Bronchial epithelial cell (primary cell): ENCODE results near the gene GRK4. TPM values are rescaled to one million over a fixed set of nuclear protein-coding genes. Genes with fewer than 3 reads are reported as not detected.

Experiments used
- DNase-seq: peaks from one replicate; pipeline ENCODE4 v3.0.0-alpha.2; 2010; ENCODE audit warnings: low read depth
- FAIRE-seq: peaks from 2 replicates; lab custom pipeline; 2011; peaks lifted over from hg19 to GRCh38; lab: Jason Lieb, UNC
- H3K27me3 ChIP-seq: 2 replicates; pipeline ENCODE4 v1.5.1; 2011; ENCODE audit warnings: low read length; ENCODE audit not compliant: control insufficient read depth, insufficient read depth
- H3K36me3 ChIP-seq: 2 replicates; pipeline ENCODE4 v1.5.1; 2011; ENCODE audit warnings: low read length; ENCODE audit not compliant: control insufficient read depth, insufficient read depth
- H3K4me3 ChIP-seq: 2 replicates; pipeline ENCODE4 v1.5.1; 2011; ENCODE audit warnings: mild to moderate bottlenecking, low read depth, low read length, control low read depth
- total RNA-seq: library from RNA; depleted of rRNA; stranded (reverse); fragments of >200 nt; gene quantifications from 2 replicates; pipeline ENCODE4 v1.2.1, GENCODE V29; 2014
- TF ChIP-seq, protein P1 (sequence below): IDR thresholded peaks from 2 replicates; pipeline ENCODE4 v1.5.1; 2011; ENCODE audit warnings: mild to moderate bottlenecking, moderate library complexity, low read length, control low read depth, inconsistent platforms; ENCODE audit not compliant: insufficient read depth, severe bottlenecking

The GRK4 gene
- total RNA-seq, 1 donor from 2014 or later, result 3.7 TPM

DNA sequence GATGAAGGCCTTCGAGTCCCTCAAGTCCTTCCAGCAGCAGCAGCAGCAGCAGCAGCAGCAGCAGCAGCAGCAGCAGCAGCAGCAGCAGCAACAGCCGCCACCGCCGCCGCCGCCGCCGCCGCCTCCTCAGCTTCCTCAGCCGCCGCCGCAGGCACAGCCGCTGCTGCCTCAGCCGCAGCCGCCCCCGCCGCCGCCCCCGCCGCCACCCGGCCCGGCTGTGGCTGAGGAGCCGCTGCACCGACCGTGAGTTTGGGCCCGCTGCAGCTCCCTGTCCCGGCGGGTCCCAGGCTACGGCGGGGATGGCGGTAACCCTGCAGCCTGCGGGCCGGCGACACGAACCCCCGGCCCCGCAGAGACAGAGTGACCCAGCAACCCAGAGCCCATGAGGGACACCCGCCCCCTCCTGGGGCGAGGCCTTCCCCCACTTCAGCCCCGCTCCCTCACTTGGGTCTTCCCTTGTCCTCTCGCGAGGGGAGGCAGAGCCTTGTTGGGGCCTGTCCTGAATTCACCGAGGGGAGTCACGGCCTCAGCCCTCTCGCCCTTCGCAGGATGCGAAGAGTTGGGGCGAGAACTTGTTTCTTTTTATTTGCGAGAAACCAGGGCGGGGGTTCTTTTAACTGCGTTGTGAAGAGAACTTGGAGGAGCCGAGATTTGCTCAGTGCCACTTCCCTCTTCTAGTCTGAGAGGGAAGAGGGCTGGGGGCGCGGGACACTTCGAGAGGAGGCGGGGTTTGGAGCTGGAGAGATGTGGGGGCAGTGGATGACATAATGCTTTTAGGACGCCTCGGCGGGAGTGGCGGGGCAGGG is 111.7 kb downstream of the GRK4 start:
- peak; percentile 57 for DNase-seq
- Histone ChIP-seq H3K27me3 (no peaks in the 10 kb centered on the region), H3K4me3 (peak overlapping the region; percentile 91), H3K36me3 (no peaks in the 10 kb centered on the region)
- TF ChIP-seq, protein P1, sequence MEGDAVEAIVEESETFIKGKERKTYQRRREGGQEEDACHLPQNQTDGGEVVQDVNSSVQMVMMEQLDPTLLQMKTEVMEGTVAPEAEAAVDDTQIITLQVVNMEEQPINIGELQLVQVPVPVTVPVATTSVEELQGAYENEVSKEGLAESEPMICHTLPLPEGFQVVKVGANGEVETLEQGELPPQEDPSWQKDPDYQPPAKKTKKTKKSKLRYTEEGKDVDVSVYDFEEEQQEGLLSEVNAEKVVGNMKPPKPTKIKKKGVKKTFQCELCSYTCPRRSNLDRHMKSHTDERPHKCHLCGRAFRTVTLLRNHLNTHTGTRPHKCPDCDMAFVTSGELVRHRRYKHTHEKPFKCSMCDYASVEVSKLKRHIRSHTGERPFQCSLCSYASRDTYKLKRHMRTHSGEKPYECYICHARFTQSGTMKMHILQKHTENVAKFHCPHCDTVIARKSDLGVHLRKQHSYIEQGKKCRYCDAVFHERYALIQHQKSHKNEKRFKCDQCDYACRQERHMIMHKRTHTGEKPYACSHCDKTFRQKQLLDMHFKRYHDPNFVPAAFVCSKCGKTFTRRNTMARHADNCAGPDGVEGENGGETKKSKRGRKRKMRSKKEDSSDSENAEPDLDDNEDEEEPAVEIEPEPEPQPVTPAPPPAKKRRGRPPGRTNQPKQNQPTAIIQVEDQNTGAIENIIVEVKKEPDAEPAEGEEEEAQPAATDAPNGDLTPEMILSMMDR, result no peak
- no peak for FAIRE-seq

- no peaks in the 10 kb centered on the region for H3K27me3 ChIP-seq
- H3K4me3 ChIP-seq, result peak overlapping the region; percentile 91
- TF ChIP-seq, protein P1, result no peak
- DNase-seq (no peak), FAIRE-seq (no peak)
- no peaks in the 10 kb centered on the region for H3K36me3 ChIP-seq
These were observed 112.2 kb downstream of the GRK4 start for GRCh38 chr4:3075652-3075981.

- DNase-seq (no peak), FAIRE-seq (no peak)
- TF ChIP-seq, protein P1, result no peak
- H3K4me3 ChIP-seq, result no peak overlapping the region
- no peaks in the 10 kb centered on the region for H3K36me3 ChIP-seq
- no peaks in the 10 kb centered on the region for H3K27me3 ChIP-seq
These were observed 114.4 kb downstream of the GRK4 start for GRCh38 chr4:3077796-3078195.

DNA sequence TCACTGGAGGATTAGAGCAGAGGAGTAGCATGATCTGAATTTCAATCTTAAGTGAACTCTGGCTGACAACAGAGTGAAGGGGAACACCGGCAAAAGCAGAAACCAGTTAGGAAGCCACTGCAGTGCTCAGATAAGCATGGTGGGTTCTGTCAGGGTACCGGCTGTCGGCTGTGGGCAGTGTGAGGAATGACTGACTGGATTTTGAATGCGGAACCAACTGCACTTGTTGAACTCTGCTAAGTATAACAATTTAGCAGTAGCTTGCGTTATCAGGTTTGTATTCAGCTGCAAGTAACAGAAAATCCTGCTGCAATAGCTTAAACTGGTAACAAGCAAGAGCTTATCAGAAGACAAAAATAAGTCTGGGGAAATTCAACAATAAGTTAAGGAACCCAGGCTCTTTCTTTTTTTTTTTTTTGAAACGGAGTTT is 116.3 kb downstream of the GRK4 start:
- DNase-seq, result no peak
- H3K4me3 ChIP-seq, result no peak overlapping the region
- FAIRE-seq, result no peak
- H3K36me3 ChIP-seq, result no peaks in the 10 kb centered on the region
- no peaks in the 10 kb centered on the region for H3K27me3 ChIP-seq
- TF ChIP-seq, protein P1, result no peak

- H3K4me3 ChIP-seq, result no peak overlapping the region
- H3K27me3 ChIP-seq, result no peaks in the 10 kb centered on the region
- H3K36me3 ChIP-seq, result peaks cover 4% of the 10 kb centered on the region
- FAIRE-seq, result no peak
- DNase-seq, result no peak
- TF ChIP-seq, protein P1, result no peak
These were observed 119.6 kb downstream of the GRK4 start for GRCh38 chr4:3082925-3083515.
